AG04450 (cell line): ENCODE data around the gene POLE4. TPM values are rescaled to one million over a fixed set of nuclear protein-coding genes. Genes with fewer than 3 reads are reported as not detected.

Experiments
- CTCF ChIA-PET: fragments of 300-600, 350-600 bp; formaldehyde crosslinking; extraction: SDS; loops from one replicate; lab custom pipeline; 2022; ENCODE audit warnings: antibody characterized with exemption, inconsistent platforms; lab: Charles Lee
- POLR2A ChIA-PET: fragments of 350-600 bp; formaldehyde crosslinking; extraction: SDS; loops from one replicate; lab custom pipeline; 2021; ENCODE audit warnings: antibody characterized with exemption, inconsistent platforms; lab: Yijun Ruan, JAX
- DNase-seq: peaks from one replicate; pipeline ENCODE4 v3.0.0-alpha.2; 2011; ENCODE audit warnings: low read depth, low spot score
- H3K27ac ChIP-seq: one replicate; pipeline ENCODE4 v1.5.1; 2012; ENCODE audit warnings: low read depth, low read length, control low read depth
- H3K27me3 ChIP-seq: one replicate; pipeline ENCODE4 v1.6.0; 2012; ENCODE audit warnings: low read length; ENCODE audit not compliant: control insufficient read depth, insufficient read depth
- H3K4me3 ChIP-seq: 2 replicates; pipeline ENCODE4 v1.5.1; 2011; ENCODE audit warnings: mild to moderate bottlenecking, low read depth, low read length, control low read depth
- H3K9me3 ChIP-seq: 2 replicates; pipeline ENCODE4 v1.5.1; 2012; ENCODE audit warnings: low read length; ENCODE audit not compliant: control insufficient read depth, insufficient read depth
- CTCF ChIP-seq: IDR thresholded peaks from 2 replicates; pipeline ENCODE4 v1.5.1; 2011; ENCODE audit warnings: low read depth, low read length, control low read depth, inconsistent platforms
- polyA plus RNA-seq: library from polyadenylated mRNA; depleted of rRNA; stranded (reverse); fragments of >200 nt; gene quantifications from 2 replicates; pipeline ENCODE4 v1.2.3, GENCODE V29; 2011; rRNA removed

POLE4 gene
- polyA plus RNA-seq, 1 experiment, result 50.2 TPM

GRCh38 chr2:75007819-75008218 is 49.4 kb downstream of the POLE4 start:
- H3K4me3 ChIP-seq, result no peak overlapping the region
- ChIA-PET CTCF (no interaction called here), POLR2A (no interaction called here)
- H3K27me3 ChIP-seq, result no peaks in the 10 kb centered on the region
- no peak for DNase-seq
- H3K27ac ChIP-seq, result no peak overlapping the region
- TF ChIP-seq CTCF, result no peak
- no peaks in the 10 kb centered on the region for H3K9me3 ChIP-seq

GRCh38 chr2:75010571-75010970 is 52.1 kb downstream of the POLE4 start:
- H3K9me3 ChIP-seq, result no peaks in the 10 kb centered on the region
- DNase-seq, result no peak
- ChIA-PET CTCF (no interaction called here), POLR2A (no interaction called here)
- H3K27me3 ChIP-seq, result no peaks in the 10 kb centered on the region
- TF ChIP-seq CTCF, result no peak
- H3K27ac ChIP-seq, result no peak overlapping the region
- no peak overlapping the region for H3K4me3 ChIP-seq

GRCh38 chr2:75012080-75012479 is 53.6 kb downstream of the POLE4 start:
- ChIA-PET POLR2A (no interaction called here), CTCF (no interaction called here)
- TF ChIP-seq CTCF, result no peak
- no peak for DNase-seq
- Histone ChIP-seq H3K27ac (no peak overlapping the region), H3K27me3 (no peaks in the 10 kb centered on the region), H3K9me3 (no peaks in the 10 kb centered on the region), H3K4me3 (no peak overlapping the region)

GRCh38 chr2:75018162-75018561 is 59.7 kb downstream of the POLE4 start:
- no peak for TF ChIP-seq CTCF
- DNase-seq, result no peak
- Histone ChIP-seq H3K27ac (no peak overlapping the region), H3K27me3 (no peaks in the 10 kb centered on the region), H3K4me3 (no peak overlapping the region), H3K9me3 (no peaks in the 10 kb centered on the region)
- ChIA-PET CTCF (no interaction called here), POLR2A (no interaction called here)

Other genes with a start within 250 kb of the POLE4 start
- 12.5 and 13.3 TPM in 2 replicates for gene HK2, start 124.5 kb upstream of the POLE4 start, polyA plus RNA-seq
- 0.14 and 0.30 TPM in 2 replicates for gene TACR1, start 240.9 kb downstream of the POLE4 start, polyA plus RNA-seq